GM19397 (cell line): ENCODE results near the gene ADCY5.

Experiments used
- ATAC-seq: cut with Tn5 transposase; IDR thresholded peaks from one replicate; pipeline ENCODE4 v1.9.1; 2021; ENCODE audit warnings: mild to moderate bottlenecking, moderate library complexity; ENCODE audit not compliant: unreplicated experiment

The ADCY5 gene

DNA sequence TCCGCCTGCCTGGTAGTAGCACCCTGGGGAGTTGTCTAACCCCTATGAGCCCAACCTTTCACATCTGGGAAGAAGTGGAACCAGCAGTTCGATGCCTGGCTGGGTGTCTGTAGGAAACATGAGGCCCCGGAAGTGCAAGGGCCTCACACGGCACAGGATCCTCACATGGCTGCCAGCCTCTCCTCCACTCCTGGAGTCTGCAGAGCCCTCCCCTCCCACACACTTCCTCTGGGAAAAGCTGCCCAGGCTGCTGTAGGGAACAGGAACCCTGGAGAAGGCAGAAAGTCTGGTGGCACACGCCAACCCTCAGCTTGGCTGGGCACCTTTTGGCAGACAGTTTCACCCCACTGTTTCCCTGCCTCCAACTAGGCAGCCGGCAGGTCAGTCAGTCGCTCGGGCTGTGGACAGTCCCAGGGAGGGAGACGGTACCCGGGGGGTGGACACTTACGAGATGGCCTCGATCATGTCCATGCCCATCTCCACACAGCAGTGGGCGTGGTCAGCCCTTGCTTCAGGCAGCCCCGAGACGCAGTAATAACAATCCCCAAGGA lies 118.4 kb downstream of the ADCY5 start:
- ATAC-seq: no peak

GRCh38 chr3:123329636-123330340 lies 119.1 kb downstream of the ADCY5 start:
- no peak for ATAC-seq

DNA sequence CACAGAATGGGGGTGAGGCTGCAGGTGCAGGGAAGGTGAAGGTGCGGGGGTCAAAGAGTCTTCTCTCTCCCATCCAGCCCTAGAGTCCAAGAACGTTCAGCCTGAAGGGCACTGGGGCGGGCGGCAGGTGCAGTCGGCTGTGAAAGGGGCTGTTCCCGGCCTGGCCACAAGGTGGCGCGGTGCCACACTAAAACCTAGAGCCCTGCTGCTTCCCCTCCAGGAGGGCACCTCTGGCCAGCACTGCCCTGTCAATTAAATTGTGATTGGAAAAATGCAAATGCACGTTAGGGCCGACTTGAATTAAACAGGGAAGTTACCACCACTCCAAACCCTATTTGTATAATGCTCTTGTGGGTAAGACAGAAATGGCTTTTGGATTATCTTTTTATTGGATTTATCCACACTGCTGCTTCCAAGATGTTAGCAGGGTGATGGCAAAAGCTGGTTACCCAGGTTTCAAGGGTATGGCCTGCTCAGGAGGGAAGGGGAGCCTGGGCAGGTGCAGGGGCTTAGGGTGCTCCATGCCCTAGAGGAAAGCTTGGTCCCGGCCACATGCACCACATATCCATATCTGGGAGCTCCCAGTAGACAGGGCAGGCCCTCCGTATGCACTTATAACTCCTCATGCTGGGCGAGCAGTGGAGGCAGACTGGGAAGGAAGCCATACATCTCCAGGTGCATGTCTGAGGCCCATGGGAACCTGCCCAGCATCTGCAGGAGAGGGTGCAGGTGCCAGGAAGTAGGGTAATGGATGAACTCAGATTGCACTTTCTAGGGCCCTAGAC lies 119.8 kb downstream of the ADCY5 start:
- ATAC-seq: peak; percentile 57

- ATAC-seq: no peak
These were observed 120.7 kb downstream of the ADCY5 start for GRCh38 chr3:123327956-123328850.

GRCh38 chr3:123327480-123327879 lies 121.4 kb downstream of the ADCY5 start:
- ATAC-seq: no peak

DNA sequence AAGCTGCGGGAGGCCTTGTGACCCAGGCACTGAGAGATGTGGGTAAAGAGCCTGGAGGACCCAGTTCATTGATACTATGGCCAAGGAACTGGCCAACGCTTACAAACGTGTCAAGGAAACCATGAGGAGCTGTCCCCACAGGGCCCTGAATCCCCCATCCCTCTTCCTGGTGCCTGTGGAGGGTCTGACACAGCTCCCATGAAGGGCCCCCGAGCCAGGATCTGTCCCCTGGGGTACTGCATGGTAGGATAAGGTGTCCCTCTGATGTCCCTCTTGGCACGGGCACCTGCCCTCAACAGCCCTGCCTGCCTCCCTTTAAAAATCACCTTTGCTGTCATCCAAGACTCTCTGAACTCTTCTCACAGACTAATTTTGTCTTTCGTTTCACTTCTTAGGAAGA lies 122.4 kb downstream of the ADCY5 start:
- no peak for ATAC-seq

DNA sequence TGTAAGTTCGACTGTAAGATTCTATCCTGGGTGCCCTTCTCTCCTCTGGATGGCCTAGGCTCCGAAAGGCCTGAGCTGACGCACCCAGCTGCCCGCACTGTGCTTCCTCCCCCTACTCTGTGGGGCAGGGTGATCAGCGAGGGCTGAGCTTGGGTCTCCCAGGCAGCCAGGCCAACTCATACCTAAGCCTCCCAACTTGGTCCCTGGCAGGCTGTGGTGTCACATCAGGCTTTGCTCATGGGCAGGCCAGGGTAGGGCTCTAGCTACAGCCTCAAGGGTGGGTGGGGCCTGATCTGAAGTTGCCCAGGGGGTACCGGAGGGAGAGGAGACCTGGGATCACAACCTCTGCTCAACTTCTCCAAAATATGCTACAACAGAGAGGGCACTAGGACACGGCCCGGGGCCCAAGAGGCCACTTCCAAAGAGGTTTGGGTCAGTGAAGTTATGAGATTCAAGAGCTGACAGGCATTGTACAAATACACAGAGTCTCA lies 123.1 kb downstream of the ADCY5 start:
- no peak for ATAC-seq

DNA sequence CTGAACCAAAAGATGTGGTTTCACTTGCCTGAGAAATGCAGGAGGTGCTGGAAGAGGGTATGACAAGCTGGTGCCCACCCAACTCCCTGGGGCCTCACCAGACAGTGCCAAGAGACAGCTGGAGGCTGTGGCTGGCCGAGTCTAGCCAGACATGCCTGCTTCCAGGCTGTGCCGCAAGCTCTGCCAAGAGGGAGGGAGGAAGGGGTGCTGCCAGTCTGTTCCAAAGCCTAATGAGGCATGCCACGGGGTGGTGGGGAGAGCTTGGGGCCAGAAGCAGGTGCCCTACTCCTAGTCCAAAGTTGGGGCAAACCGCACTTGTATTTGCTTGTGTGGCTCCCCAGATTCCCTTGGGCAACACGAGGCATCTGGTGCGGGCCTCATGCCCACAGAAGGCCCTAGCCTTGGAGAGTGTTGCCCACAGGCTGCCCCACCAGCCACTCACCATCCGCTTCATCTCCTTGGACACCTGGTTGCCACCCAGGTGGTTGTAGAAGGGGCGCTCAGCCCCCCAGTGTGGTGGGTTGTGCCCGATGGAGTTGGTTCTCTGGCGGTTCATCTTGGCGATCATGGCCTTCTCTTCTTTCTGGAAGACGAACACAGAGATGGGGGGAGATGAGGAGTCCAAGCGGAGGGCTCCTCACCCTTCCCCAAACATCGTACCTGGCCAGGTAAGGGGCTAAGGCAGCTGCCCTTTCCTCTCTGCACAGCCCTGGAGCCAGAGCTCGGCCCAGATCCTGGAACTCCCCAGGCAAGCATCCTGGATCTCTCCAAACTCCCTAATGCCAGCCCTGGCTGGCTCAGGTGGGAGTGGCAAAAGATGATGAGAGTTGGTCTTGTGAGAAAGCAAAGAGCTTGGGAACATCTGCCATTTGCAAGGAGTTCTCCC lies 123.8 kb downstream of the ADCY5 start:
- no peak for ATAC-seq

DNA sequence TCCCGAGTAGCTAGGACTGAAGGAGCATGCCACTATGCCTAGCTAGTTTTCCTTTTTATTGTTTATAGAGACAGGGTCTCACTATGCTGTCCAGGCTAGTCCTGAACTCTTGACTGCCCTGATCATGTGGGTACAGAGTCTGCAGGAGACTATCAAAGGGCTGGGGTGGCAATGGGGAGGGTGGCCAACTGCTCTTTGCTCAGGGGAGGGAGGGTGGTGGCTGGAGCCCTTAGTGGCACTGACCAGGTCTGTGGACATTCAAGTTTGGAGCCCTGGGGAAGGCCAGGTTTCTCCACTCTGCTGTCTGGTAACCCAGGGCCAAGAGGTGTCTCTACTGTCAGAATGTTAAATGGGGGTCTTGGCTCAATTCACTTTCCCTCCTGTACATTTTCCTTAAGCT lies 125.1 kb downstream of the ADCY5 start:
- ATAC-seq: no peak

GRCh38 chr3:123322866-123323265 lies 126.0 kb downstream of the ADCY5 start:
- ATAC-seq: no peak

DNA sequence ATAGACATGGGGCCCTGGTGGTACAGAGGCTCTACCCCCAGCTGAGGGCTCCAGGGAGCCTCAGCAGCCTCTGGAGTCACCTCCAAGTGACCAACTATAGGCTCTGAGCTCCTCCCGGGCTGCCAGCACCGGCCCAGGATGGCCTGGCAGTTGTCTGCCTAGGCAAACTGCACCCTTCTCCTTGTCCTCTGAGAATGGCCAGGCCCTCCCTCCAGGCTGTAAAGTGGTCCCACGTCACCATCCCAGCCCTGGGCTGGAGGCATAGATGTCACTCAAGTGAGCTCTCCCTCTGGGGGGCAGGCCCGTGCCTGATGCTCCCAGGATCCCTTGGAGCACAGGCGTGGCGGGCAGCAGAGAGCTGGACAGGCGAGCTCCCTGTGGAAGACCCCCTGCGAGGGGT lies 127.1 kb downstream of the ADCY5 start:
- ATAC-seq: no peak

DNA sequence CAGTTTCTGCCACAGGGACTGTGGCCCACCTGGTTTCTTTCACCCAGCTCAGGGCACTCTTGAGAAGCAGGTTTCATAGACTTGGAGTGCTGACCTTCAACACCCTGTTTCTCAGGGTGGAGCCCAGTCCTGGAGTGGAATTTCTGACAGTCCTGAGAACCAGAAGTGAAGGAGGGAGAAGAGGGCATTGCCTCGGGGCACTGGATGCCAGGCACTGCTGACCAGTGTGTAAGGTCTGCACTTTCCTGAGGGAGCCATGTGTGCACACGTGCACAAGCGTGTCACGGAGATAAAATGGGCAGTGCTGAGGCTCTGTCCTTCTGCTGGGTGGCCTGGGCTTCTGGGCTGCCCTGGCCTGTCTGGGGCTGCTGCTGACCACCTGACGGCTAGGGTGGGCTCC lies 128.7 kb downstream of the ADCY5 start:
- ATAC-seq: no peak

- ATAC-seq: no peak
These were observed 129.1 kb downstream of the ADCY5 start for GRCh38 chr3:123319760-123320159.

GRCh38 chr3:123318374-123318773 lies 130.5 kb downstream of the ADCY5 start:
- ATAC-seq: no peak

DNA sequence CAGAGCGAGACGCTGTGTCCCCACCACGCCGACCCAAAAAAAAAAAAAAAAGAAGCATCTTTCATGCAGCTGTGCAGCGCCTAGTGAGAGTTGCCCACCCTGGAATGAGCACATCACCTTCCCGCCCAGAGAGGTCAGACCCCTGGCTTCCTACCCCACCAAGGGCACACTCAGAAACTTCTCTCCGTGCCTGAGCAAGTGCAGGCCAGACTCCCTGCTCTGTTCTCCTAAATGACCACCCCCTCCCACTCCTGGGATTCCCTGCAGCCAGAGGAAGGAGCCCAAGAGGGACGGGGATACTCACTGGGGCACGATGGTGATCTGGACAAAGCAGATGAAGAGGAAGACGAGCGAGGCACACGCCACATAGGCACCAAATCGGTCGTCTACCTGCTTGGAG lies 131.2 kb downstream of the ADCY5 start:
- ATAC-seq: no peak

- no peak for ATAC-seq
These were observed 133.7 kb downstream of the ADCY5 start for GRCh38 chr3:123315271-123315595.

DNA sequence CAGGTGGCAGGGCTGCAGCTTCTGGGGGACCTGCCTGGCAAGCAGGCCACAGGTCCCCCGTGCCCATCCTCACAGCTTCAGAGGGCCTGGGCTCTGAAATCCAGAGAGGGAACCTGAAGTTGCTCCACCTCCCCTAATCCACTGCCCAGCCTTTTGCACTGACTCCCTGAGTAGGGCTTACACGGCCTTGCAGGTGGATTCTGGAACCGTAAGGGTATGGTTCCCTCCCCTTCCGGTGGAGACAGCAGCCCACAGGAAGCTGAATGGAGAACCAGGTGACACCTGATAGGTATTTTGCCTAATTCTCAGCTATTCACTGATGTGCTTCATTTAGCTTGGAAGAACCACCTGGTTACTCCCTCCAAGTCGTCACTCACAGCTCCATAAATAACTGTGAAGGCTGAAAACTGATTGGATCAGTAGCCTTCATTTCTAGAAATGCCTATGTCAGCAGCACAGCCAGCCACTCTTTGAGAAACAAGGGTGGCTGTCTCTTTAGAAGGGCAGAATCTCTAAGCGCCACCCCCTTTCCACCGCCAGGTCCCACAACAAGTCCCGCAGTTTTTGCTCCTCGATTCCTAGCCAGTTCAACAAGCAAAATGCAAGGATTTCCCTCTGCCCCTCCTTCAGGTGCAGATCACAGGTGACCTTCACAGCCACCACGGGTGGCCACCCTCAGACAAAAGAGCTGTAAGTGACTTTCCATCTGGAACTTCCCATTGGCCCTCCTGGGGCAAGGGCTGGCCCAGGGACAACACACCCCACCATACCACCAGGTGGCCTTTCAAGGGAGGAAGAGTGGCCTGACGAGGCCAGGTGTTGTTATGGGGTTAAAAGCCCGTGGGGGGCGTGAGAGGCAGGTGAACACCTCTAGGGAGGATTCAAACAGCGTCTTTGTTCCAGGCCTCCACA lies 134.3 kb downstream of the ADCY5 start:
- ATAC-seq: no peak

- ATAC-seq: no peak
These were observed 135.0 kb downstream of the ADCY5 start for GRCh38 chr3:123313889-123314288.
